Fibroblast of lung (primary cell): ENCODE results near the gene MYLK3. TPM values are rescaled to one million over a fixed set of nuclear protein-coding genes. Genes with fewer than 3 reads are reported as not detected.

Source experiments
- DNase-seq, 2 donors: peaks; one replicate each; pipeline versions ENCODE4 v3.0.0 to v3.0.0-alpha.2; 2010; ENCODE audit warnings: low read depth in 2 of 2
- H2AFZ ChIP-seq: 2 replicates; pipeline ENCODE4 v1.5.1; 2012; ENCODE audit warnings: low read length, control low read depth, inconsistent platforms
- H3K27ac ChIP-seq: 2 replicates; pipeline ENCODE4 v1.5.1; 2011; ENCODE audit warnings: low read length, control low read depth; ENCODE audit not compliant: insufficient read depth
- H3K27me3 ChIP-seq: 2 replicates; pipeline ENCODE4 v1.5.1; 2011; ENCODE audit warnings: mild to moderate bottlenecking, low read length; ENCODE audit not compliant: control insufficient read depth, insufficient read depth
- H3K36me3 ChIP-seq: 2 replicates; pipeline ENCODE4 v1.5.1; 2011; ENCODE audit warnings: low read length; ENCODE audit not compliant: control insufficient read depth, insufficient read depth
- H3K4me1 ChIP-seq: 2 replicates; pipeline ENCODE4 v1.5.1; 2011; ENCODE audit warnings: low read length; ENCODE audit not compliant: control insufficient read depth, insufficient read depth; ENCODE audit errors: extremely low read depth
- H3K4me2 ChIP-seq: 2 replicates; pipeline ENCODE4 v1.5.1; 2011; ENCODE audit warnings: low read length, control low read depth; ENCODE audit not compliant: insufficient read depth; ENCODE audit errors: extremely low read depth
- H3K4me3 ChIP-seq, 4 experiments: fragments of 200-600 bp in 1 of 4; sonication (generic) in 1 of 4; replicated peaks in 1 of 4; 2 replicates each; pipeline ENCODE4 v1.5.1; 2011 to 2016; ENCODE audit warnings: low read length in 4 of 4, low read depth in 3 of 4, mild to moderate bottlenecking in 3 of 4, control low read depth in 2 of 4, inconsistent platforms in 1 of 4, mixed read lengths in 1 of 4; ENCODE audit not compliant: insufficient read depth in 1 of 4; ENCODE audit errors: control extremely low read depth in 1 of 4
- H3K79me2 ChIP-seq: 2 replicates; pipeline ENCODE4 v1.5.1; 2012; ENCODE audit warnings: mild to moderate bottlenecking, low read length, inconsistent platforms; ENCODE audit not compliant: control insufficient read depth, insufficient read depth
- H3K9ac ChIP-seq: 2 replicates; pipeline ENCODE4 v1.5.1; 2011; ENCODE audit warnings: mild to moderate bottlenecking, low read length, control low read depth; ENCODE audit not compliant: insufficient read depth
- H3K9me3 ChIP-seq: 2 replicates; pipeline ENCODE4 v1.5.1; 2012; ENCODE audit warnings: low read depth, low read length; ENCODE audit not compliant: control insufficient read depth, insufficient read depth
- H4K20me1 ChIP-seq: 2 replicates; pipeline ENCODE4 v1.5.1; 2011; ENCODE audit warnings: low read length; ENCODE audit not compliant: control insufficient read depth, insufficient read depth; ENCODE audit errors: extremely low read depth
- EZH2 ChIP-seq: IDR thresholded peaks from 2 replicates; pipeline ENCODE4 v1.5.1; 2012; ENCODE audit warnings: low read length, control low read depth, mild to moderate bottlenecking; ENCODE audit errors: missing control alignments
- polyA plus RNA-seq, 2 donors: library from polyadenylated mRNA; depleted of rRNA in 1 of 2; stranded (reverse) in 1 of 2; unstranded in 1 of 2; fragments of >200 nt; gene quantifications; 2 replicates each; pipeline ENCODE4 v1.2.1, GENCODE V29; 2011 to 2012; ENCODE audit warnings: missing spikeins in 1 of 2
- total RNA-seq: library from RNA; depleted of rRNA; stranded (reverse); fragments of >200 nt; gene quantifications from 2 replicates; pipeline ENCODE4 v1.2.1, GENCODE V29; 2014
- TF ChIP-seq, protein P1 (sequence below), 2 donors: IDR thresholded peaks in 1 of 2; conservative IDR thresholded peaks in 1 of 2; 1 replicate in 1 of 2; 2 replicates in 1 of 2; pipeline ENCODE4 v1.5.1; 2011 to 2012; ENCODE audit warnings: low read length in 2 of 2, control low read depth in 1 of 2, inconsistent platforms in 1 of 2, low read depth in 1 of 2, mild to moderate bottlenecking in 1 of 2

The MYLK3 gene
- total and polyA plus RNA-seq, 2 donors (not counting 1 experiment from before 2014, with no cell fraction given) = 0.07 to 0.17 TPM

DNA sequence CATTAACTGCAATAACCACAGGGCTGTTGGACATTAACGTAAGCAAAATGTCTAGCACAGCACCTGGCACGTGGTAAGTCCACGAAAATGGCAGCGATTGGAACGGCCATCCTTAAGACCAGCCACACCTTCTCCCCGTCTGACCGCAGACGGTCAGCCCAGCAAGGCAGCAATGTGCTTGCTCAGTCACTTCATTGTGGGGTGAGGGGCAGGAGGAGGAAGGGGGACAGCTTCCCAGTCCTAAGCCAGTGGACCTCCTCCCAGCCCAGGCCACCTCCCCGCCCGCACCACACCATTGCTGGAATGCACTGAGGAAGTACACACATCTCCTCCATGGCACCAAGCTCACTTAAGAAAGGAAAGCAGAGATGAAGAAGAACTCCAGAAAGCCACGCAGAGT lies 8.6 kb upstream of the MYLK3 start:
- no peak overlapping the region for H2AFZ ChIP-seq
- no peak for DNase-seq

DNA sequence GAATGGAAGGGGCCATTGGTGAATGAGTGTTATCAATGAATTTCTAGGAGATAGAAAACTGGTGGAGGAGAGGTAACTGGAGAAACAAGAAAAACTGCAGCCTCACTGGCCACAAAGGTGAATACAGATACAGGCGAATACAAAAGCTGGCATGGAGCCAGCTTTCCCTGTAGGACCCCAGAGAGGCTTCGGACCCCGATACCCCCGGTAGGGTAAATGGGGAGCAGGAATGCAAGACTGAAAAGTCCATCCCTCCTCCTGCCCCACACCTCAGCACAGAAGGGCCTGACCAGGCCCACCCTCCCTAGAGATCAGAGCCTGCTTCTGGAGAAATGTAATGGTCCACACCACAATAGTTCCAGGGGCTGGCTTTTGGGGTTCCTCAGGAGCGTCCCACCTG lies 4.9 kb upstream of the MYLK3 start:
- no peak overlapping the region for H3K4me2 ChIP-seq
- no peak overlapping the region for H2AFZ ChIP-seq
- no peak overlapping the region for H3K4me3 ChIP-seq
- peaks cover 12% of the 10 kb centered on the region for H3K27me3 ChIP-seq
- no peaks in the 10 kb centered on the region for H4K20me1 ChIP-seq
- no peak overlapping the region for H3K9ac ChIP-seq
- DNase-seq = no peak
- H3K9me3 ChIP-seq = no peaks in the 10 kb centered on the region
- no peaks in the 10 kb centered on the region for H3K36me3 ChIP-seq
- TF ChIP-seq, protein P1, sequence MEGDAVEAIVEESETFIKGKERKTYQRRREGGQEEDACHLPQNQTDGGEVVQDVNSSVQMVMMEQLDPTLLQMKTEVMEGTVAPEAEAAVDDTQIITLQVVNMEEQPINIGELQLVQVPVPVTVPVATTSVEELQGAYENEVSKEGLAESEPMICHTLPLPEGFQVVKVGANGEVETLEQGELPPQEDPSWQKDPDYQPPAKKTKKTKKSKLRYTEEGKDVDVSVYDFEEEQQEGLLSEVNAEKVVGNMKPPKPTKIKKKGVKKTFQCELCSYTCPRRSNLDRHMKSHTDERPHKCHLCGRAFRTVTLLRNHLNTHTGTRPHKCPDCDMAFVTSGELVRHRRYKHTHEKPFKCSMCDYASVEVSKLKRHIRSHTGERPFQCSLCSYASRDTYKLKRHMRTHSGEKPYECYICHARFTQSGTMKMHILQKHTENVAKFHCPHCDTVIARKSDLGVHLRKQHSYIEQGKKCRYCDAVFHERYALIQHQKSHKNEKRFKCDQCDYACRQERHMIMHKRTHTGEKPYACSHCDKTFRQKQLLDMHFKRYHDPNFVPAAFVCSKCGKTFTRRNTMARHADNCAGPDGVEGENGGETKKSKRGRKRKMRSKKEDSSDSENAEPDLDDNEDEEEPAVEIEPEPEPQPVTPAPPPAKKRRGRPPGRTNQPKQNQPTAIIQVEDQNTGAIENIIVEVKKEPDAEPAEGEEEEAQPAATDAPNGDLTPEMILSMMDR (conservative IDR thresholded peaks at IDR 0.05 in 1 of 2, IDR thresholded peaks at IDR 0.05 in 1 of 2; ENCODE audit: low read depth in 1 of 2, low read length in 2 of 2) = no peak
- no peak for TF ChIP-seq EZH2
- H3K4me1 ChIP-seq = no peaks in the 10 kb centered on the region
- H3K27ac ChIP-seq = no peak overlapping the region
- H3K79me2 ChIP-seq = no peaks in the 10 kb centered on the region

More for the DNA sequence above, 8.6 kb upstream of the MYLK3 start:
- Histone ChIP-seq H4K20me1 (no peaks in the 10 kb centered on the region), H3K27me3 (peaks cover 19% of the 10 kb centered on the region), H3K27ac (no peak overlapping the region), H3K9me3 (no peaks in the 10 kb centered on the region), H3K9ac (no peak overlapping the region), H3K4me3 (no peak overlapping the region), H3K79me2 (no peaks in the 10 kb centered on the region), H3K4me1 (no peaks in the 10 kb centered on the region), H3K4me2 (no peak overlapping the region), H3K36me3 (no peaks in the 10 kb centered on the region)
- TF ChIP-seq, protein P1 (conservative IDR thresholded peaks at IDR 0.05 in 1 of 2, IDR thresholded peaks at IDR 0.05 in 1 of 2; ENCODE audit: low read depth in 1 of 2, low read length in 2 of 2) = no peak
- no peak for TF ChIP-seq EZH2

DNA sequence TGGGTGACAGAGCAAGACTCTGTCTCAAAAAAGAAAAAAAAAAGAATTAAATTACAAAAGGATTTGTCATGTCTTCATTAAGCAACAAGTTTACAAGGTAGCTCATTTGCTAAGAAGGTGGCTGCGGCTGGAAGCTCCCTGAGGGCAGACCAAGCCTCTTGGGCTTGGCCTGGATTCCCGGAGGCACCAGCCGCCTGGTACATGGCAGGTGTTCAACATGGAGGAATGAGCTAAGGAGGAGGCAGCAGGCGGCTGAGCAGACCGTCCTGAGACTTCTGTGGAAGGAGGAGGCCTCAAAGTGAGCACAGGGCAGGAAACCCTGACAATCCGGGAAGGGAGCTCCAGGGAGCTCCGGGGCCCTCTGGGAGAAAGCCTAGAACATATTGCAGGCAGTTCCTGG lies 3.2 kb upstream of the MYLK3 start:
- Histone ChIP-seq H3K27ac (no peak overlapping the region), H3K4me1 (no peaks in the 10 kb centered on the region), H3K9ac (no peak overlapping the region), H3K36me3 (no peaks in the 10 kb centered on the region), H4K20me1 (no peaks in the 10 kb centered on the region), H3K27me3 (no peaks in the 10 kb centered on the region), H3K4me2 (no peak overlapping the region), H2AFZ (no peak overlapping the region), H3K79me2 (no peaks in the 10 kb centered on the region), H3K9me3 (no peaks in the 10 kb centered on the region), H3K4me3 (no peak overlapping the region)
- TF ChIP-seq, protein P1 (conservative IDR thresholded peaks at IDR 0.05 in 1 of 2, IDR thresholded peaks at IDR 0.05 in 1 of 2; ENCODE audit: low read depth in 1 of 2, low read length in 2 of 2) = no peak
- no peak for TF ChIP-seq EZH2
- no peak for DNase-seq
